ENCODE measurements around the gene PRKG1. TPM values are rescaled to one million over a fixed set of nuclear protein-coding genes. Genes with fewer than 3 reads are reported as not detected.
A peak's percentile ranks its signal among the peaks of the same experiment; 100 is the strongest.

The PRKG1 gene
- total and polyA plus RNA-seq, 2 of the 4 experiments (the other 2 are of a cell fraction) = 3.5 to 18.3 TPM

DNA sequence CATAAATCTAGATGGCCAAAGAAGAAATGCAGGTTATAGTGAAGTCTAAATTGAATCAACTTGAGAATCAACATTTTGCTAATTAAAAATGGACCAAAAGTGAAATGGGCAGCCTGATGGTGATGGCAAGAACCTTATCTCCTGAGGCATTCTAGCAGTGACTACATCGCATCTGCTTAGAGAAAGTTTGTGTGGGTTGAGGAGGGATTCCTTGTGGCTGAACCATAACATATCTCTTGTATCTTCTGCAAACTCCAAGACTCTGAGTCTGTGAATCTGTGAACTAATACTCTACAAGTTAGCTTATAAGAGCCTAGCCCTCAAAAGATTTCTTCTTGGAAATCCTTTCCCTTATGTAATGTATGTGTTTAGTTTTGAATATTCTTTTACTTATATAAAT, 85.6 kb downstream of the PRKG1 start:
- no peak overlapping the region for H2AK9ac ChIP-seq (replicated peaks; ENCODE audit: low read depth, low read length, poor library complexity)
- CTCF ChIA-PET = no interaction called here
- ATAC-seq (ENCODE audit: low read depth) (peak; percentile 66), DNase-seq (peak; percentile 79)
- H3K9me3 ChIP-seq (ENCODE audit: control insufficient read depth, insufficient read depth, low read length) = no peaks in the 10 kb centered on the region
- no peak overlapping the region for H2BK15ac ChIP-seq (ENCODE audit: low read depth, low read length)
- no TSS peak for BruUV-seq (replicated peaks)
- no CpG with 5 or more reads among the region's 1 CpG for WGBS, 2 experiments (ENCODE audit: extremely low coverage in 2 of 2, insufficient read length in 1 of 2)
- dilution Hi-C loops (cut with HindIII; ENCODE audit: low sequenced_read_pairs, unreplicated experiment) = no loop called here
- H3K4me3 ChIP-seq (ENCODE audit: insufficient read depth, low read depth, low read length) = no peak overlapping the region
- no peak overlapping the region for H3K56ac ChIP-seq (ENCODE audit: extremely low read depth, insufficient read depth, low read length)
- no peaks in the 10 kb centered on the region; the same call in 1 of the 2 replicates for H3K9me1 ChIP-seq (ENCODE audit: insufficient read depth, low read length)
- H3K4ac ChIP-seq (ENCODE audit: low read depth, low read length) = no peak overlapping the region
- H4K5ac ChIP-seq (ENCODE audit: low read depth, low read length) = no peak overlapping the region
- H4K8ac ChIP-seq (ENCODE audit: low read depth in 2 of 2, low read length in 2 of 2) = no peak overlapping the region
- H3K27me3 ChIP-seq (ENCODE audit: control insufficient read depth, insufficient read depth, low read length) = no peaks in the 10 kb centered on the region
- no peak overlapping the region for H3K18ac ChIP-seq (ENCODE audit: low read depth, low read length)
- H4K20me1 ChIP-seq (ENCODE audit: insufficient read depth, low read length) = no peaks in the 10 kb centered on the region
- no peaks in the 10 kb centered on the region for H3K36me3 ChIP-seq (ENCODE audit: control insufficient read depth, insufficient read depth, low read length)
- no peak overlapping the region for H2AK5ac ChIP-seq (ENCODE audit: low read depth, low read length)
- no peak overlapping the region for H2AFZ ChIP-seq (replicated peaks; ENCODE audit: low read length, poor library complexity)
- intact Hi-C loops (cut with micrococcal nuclease) = no loop called here
- no peak overlapping the region for H3K4me2 ChIP-seq (ENCODE audit: low read depth, low read length)
- H2BK5ac ChIP-seq (ENCODE audit: low read depth, low read length, poor library complexity, severe bottlenecking) = no peak overlapping the region
- POLR2A ChIA-PET (ENCODE audit: unreplicated experiment) = no interaction called here
- H3K4me1 ChIP-seq (ENCODE audit: control insufficient read depth, insufficient read depth, low read length) = no peaks in the 10 kb centered on the region; the same call in 1 of the 2 replicates
- no peak overlapping the region for H2BK120ac ChIP-seq (ENCODE audit: low read depth, low read length)
- H3K79me1 ChIP-seq (ENCODE audit: low read depth in 1 of 2, low read length in 2 of 2) = peaks cover 0 to 7% of the 10 kb centered on the region in 2 experiments; a peak in 2 of 4 replicates
- no peak overlapping the region for H4K91ac ChIP-seq (ENCODE audit: insufficient read depth, low read depth, low read length)
- no peak overlapping the region for H3K27ac ChIP-seq (ENCODE audit: insufficient read depth, low read length)
- H2BK20ac ChIP-seq (ENCODE audit: low read depth, low read length) = no peak overlapping the region
- H3K9ac ChIP-seq (ENCODE audit: low read depth, low read length) = no peak overlapping the region
- TF ChIP-seq, protein P1, sequence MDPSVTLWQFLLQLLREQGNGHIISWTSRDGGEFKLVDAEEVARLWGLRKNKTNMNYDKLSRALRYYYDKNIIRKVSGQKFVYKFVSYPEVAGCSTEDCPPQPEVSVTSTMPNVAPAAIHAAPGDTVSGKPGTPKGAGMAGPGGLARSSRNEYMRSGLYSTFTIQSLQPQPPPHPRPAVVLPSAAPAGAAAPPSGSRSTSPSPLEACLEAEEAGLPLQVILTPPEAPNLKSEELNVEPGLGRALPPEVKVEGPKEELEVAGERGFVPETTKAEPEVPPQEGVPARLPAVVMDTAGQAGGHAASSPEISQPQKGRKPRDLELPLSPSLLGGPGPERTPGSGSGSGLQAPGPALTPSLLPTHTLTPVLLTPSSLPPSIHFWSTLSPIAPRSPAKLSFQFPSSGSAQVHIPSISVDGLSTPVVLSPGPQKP (IDR thresholded peaks at IDR 0.05; ENCODE audit: borderline replicate concordance, low read depth, low read length) = no peak
- TF ChIP-seq SMC3 (IDR thresholded peaks at IDR 0.05; ENCODE audit: low read depth, low read length) (no peak), MAFK (IDR thresholded peaks at IDR 0.05; ENCODE audit: low read depth, low read length) (no peak), MAZ (IDR thresholded peaks at IDR 0.05; ENCODE audit: borderline replicate concordance, low read depth, low read length) (no peak), POLR2A (IDR thresholded peaks at IDR 0.05; ENCODE audit: low read depth, low read length) (no peak), CTCF (conservative IDR thresholded peaks at IDR 0.05; ENCODE audit: low read depth, low read length) (no peak), MXI1 (IDR thresholded peaks at IDR 0.05; ENCODE audit: borderline replicate concordance, low read depth, low read length) (no peak), USF2 (IDR thresholded peaks at IDR 0.05; ENCODE audit: low read depth, low read length) (no peak), FOS (IDR thresholded peaks at IDR 0.05; ENCODE audit: low read depth, low read length) (no peak), CEBPB (IDR thresholded peaks at IDR 0.05; ENCODE audit: low read depth, low read length) (no peak), RAD21 (IDR thresholded peaks at IDR 0.05; ENCODE audit: low read length) (no peak)
- H3K14ac ChIP-seq (replicated peaks; ENCODE audit: low read depth, low read length) = no peak overlapping the region
- in situ Hi-C loops (cut with MboI; ENCODE audit: low sequenced_read_pairs) = no loop called here
- H3K23ac ChIP-seq (ENCODE audit: low read depth, low read length) = no peak overlapping the region
